ENCODE data around the gene GLI2.
A peak's percentile ranks its signal among the peaks of the same experiment; 100 is the strongest.

Gene GLI2

GRCh38 chr2:120734930-120735651 is 577 bp upstream of the GLI2 start:
- Histone ChIP-seq H3K27ac (ENCODE audit: low read depth, low read length) (no peak overlapping the region), H3K27me3 (ENCODE audit: control insufficient read depth in 5 of 5, insufficient read depth in 4 of 5, low read length in 5 of 5) (peaks cover 30 to 58% (median 41%) of the 10 kb centered on the region in 5 donors), H3K9me3 (ENCODE audit: control insufficient read depth in 5 of 5, low read length in 5 of 5) (no peaks in the 10 kb centered on the region), H3K36me3 (ENCODE audit: control insufficient read depth in 5 of 5, insufficient read depth in 5 of 5, low read length in 5 of 5) (no peaks in the 10 kb centered on the region), H3K4me3 (ENCODE audit: low read depth in 1 of 5, low read length in 5 of 5) (peak overlapping the region in 1 of 5 donors; percentile 60), H3K9ac (ENCODE audit: low read length in 5 of 5) (no peak overlapping the region), H3K4me1 (ENCODE audit: control insufficient read depth in 5 of 5, insufficient read depth in 5 of 5, low read length in 5 of 5) (peaks cover 0 to 25% (median 21%) of the 10 kb centered on the region in 5 donors)

DNA sequence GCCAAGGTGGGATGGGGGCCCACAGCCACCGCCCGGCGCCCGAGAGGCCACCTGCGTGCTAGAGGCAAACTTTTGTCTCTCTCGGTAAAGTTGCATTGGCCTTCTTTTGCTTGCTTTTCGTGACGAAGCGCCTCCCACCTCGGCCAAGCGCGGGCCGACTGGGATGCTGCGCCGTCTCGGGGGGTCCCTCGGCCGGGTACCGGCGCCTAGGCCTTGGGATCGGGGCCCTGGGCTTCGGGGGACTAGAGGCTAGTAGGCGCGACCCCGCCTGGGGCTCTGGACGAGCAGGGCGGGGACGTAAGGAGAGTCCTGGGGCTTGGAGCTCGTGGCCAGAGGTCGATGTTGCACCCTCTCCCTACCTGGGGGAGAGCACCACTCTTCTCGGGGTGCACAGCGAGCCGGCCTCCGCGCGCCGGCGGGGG is 545 bp downstream of the GLI2 start:
- Histone ChIP-seq H3K27ac (ENCODE audit: low read depth, low read length) (no peak overlapping the region), H3K36me3 (ENCODE audit: control insufficient read depth in 5 of 5, insufficient read depth in 5 of 5, low read length in 5 of 5) (no peaks in the 10 kb centered on the region), H3K9me3 (ENCODE audit: control insufficient read depth in 5 of 5, low read length in 5 of 5) (no peaks in the 10 kb centered on the region), H3K9ac (ENCODE audit: low read length in 5 of 5) (no peak overlapping the region), H3K27me3 (ENCODE audit: control insufficient read depth in 5 of 5, insufficient read depth in 4 of 5, low read length in 5 of 5) (peaks cover 32 to 63% (median 45%) of the 10 kb centered on the region in 5 donors), H3K4me1 (ENCODE audit: control insufficient read depth in 5 of 5, insufficient read depth in 5 of 5, low read length in 5 of 5) (peaks cover 0 to 26% (median 21%) of the 10 kb centered on the region in 5 donors), H3K4me3 (ENCODE audit: low read depth in 1 of 5, low read length in 5 of 5) (peak overlapping the region in 4 of 5 donors; percentile 52 to 64 (median 60))

- Histone ChIP-seq H3K27ac (ENCODE audit: low read depth, low read length) (peak overlapping the region; percentile 37), H3K27me3 (ENCODE audit: control insufficient read depth in 5 of 5, insufficient read depth in 4 of 5, low read length in 5 of 5) (peaks cover 31 to 64% (median 46%) of the 10 kb centered on the region in 5 donors)
Observed at GRCh38 chr2:120736624-120737339, 1.1 kb downstream of the GLI2 start.

DNA sequence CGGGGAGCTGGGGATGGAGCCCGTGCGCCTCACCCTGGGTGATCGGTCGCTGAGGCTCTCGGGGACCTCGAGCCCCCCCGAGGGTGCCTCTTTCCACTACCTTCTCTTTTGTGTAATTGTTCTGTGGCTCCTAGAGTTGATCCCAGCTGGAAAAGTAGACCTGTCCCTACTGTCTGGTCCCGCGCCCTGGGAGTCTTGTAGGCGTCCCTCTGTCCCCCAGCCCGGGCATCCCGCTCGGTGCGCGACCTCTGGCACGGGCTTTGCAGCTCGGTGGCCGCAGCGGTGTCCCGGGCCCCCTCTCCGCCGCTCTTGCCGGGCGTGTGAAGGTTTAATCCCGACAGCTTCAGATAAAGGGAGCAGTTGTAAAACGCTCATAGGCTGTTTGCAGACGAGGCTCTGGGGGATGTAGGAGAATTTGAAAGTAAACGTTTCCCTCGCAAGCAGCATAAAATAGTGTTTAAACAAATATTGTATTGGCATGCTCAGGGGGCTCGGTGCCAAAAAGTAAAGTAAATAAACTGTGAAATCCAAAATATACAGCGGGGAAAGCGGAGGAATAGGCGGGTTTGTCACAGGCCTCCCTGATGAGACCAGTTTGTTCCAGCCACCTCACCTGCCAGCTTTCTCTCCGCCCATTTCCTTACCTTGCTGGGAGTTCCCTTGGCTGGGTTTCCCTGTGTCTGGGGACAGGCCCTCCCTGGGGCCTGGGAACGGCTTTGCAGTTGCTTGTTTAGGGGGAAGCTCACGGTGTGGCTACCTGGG is 1.9 kb downstream of the GLI2 start:
- Histone ChIP-seq H3K27me3 (ENCODE audit: control insufficient read depth in 5 of 5, insufficient read depth in 4 of 5, low read length in 5 of 5) (peaks cover 35 to 69% (median 54%) of the 10 kb centered on the region in 5 donors), H3K4me3 (ENCODE audit: low read depth in 1 of 5, low read length in 5 of 5) (peak overlapping the region in 4 of 5 donors; percentile 28 to 61 (median 56)), H3K4me1 (ENCODE audit: control insufficient read depth in 5 of 5, insufficient read depth in 5 of 5, low read length in 5 of 5) (peaks cover 0 to 34% (median 28%) of the 10 kb centered on the region in 5 donors), H3K27ac (ENCODE audit: low read depth, low read length) (no peak overlapping the region), H3K9ac (ENCODE audit: low read length in 5 of 5) (no peak overlapping the region), H3K9me3 (ENCODE audit: control insufficient read depth in 5 of 5, low read length in 5 of 5) (no peaks in the 10 kb centered on the region), H3K36me3 (ENCODE audit: control insufficient read depth in 5 of 5, insufficient read depth in 5 of 5, low read length in 5 of 5) (no peaks in the 10 kb centered on the region)

More at GRCh38 chr2:120736624-120737339, 1.1 kb downstream of the GLI2 start:
- H3K36me3 ChIP-seq (ENCODE audit: control insufficient read depth in 5 of 5, insufficient read depth in 5 of 5, low read length in 5 of 5) = no peaks in the 10 kb centered on the region
- H3K9me3 ChIP-seq (ENCODE audit: control insufficient read depth in 5 of 5, low read length in 5 of 5) = no peaks in the 10 kb centered on the region
- peaks cover 0 to 30% (median 23%) of the 10 kb centered on the region in 5 donors for H3K4me1 ChIP-seq (ENCODE audit: control insufficient read depth in 5 of 5, insufficient read depth in 5 of 5, low read length in 5 of 5)
- peak overlapping the region in 4 of 5 donors; percentile 52 to 64 (median 60) for H3K4me3 ChIP-seq (ENCODE audit: low read depth in 1 of 5, low read length in 5 of 5)
- no peak overlapping the region for H3K9ac ChIP-seq (ENCODE audit: low read length in 5 of 5)

GRCh38 chr2:120738117-120738516 is 2.4 kb downstream of the GLI2 start:
- Histone ChIP-seq H3K4me1 (ENCODE audit: control insufficient read depth in 5 of 5, insufficient read depth in 5 of 5, low read length in 5 of 5) (peaks cover 0 to 34% (median 28%) of the 10 kb centered on the region in 5 donors), H3K4me3 (ENCODE audit: low read depth in 1 of 5, low read length in 5 of 5) (no peak overlapping the region)

DNA sequence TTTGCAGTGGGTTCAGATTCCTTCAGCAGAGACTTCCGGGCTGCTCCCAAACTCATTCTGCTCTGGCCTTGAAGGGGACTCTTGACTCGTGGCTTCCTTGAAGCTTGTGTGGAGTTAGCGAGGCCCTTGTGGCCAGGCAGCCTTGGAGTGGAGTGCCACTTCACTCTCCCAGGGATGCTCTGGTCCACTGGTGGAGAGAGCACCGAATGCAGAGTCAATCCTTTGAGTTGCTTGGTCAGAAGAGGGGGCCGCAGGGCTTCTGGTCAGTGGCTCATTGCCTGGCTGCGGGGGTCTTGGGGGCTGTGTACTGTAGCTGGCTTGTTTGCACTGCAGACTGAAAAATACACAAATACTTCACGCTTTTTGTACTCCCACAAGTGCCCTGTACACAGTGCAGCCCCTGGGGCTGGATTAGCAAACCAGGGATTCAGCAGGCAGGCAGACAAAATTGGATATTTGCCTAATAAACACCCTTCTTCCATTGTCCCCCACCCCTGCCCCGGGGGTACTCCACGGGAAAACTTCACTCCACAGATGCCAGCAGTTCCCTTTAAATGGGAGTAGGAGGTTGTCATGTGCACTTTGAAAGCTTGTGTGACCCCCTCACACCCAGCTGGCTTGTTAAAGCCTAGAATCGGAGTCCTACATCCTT is 3.2 kb downstream of the GLI2 start:
- Histone ChIP-seq H3K4me3 (ENCODE audit: low read depth in 1 of 5, low read length in 5 of 5) (no peak overlapping the region), H3K9ac (ENCODE audit: low read length in 5 of 5) (no peak overlapping the region), H3K27me3 (ENCODE audit: control insufficient read depth in 5 of 5, insufficient read depth in 4 of 5, low read length in 5 of 5) (peaks cover 38 to 71% (median 54%) of the 10 kb centered on the region in 5 donors), H3K9me3 (ENCODE audit: control insufficient read depth in 5 of 5, low read length in 5 of 5) (no peaks in the 10 kb centered on the region), H3K27ac (ENCODE audit: low read depth, low read length) (no peak overlapping the region), H3K36me3 (ENCODE audit: control insufficient read depth in 5 of 5, insufficient read depth in 5 of 5, low read length in 5 of 5) (no peaks in the 10 kb centered on the region), H3K4me1 (ENCODE audit: control insufficient read depth in 5 of 5, insufficient read depth in 5 of 5, low read length in 5 of 5) (peaks cover 0 to 34% (median 28%) of the 10 kb centered on the region in 5 donors)

More at GRCh38 chr2:120738117-120738516, 2.4 kb downstream of the GLI2 start:
- Histone ChIP-seq H3K9ac (ENCODE audit: low read length in 5 of 5) (no peak overlapping the region), H3K27ac (ENCODE audit: low read depth, low read length) (no peak overlapping the region), H3K36me3 (ENCODE audit: control insufficient read depth in 5 of 5, insufficient read depth in 5 of 5, low read length in 5 of 5) (no peaks in the 10 kb centered on the region), H3K9me3 (ENCODE audit: control insufficient read depth in 5 of 5, low read length in 5 of 5) (no peaks in the 10 kb centered on the region), H3K27me3 (ENCODE audit: control insufficient read depth in 5 of 5, insufficient read depth in 4 of 5, low read length in 5 of 5) (peaks cover 38 to 68% (median 54%) of the 10 kb centered on the region in 5 donors)

DNA sequence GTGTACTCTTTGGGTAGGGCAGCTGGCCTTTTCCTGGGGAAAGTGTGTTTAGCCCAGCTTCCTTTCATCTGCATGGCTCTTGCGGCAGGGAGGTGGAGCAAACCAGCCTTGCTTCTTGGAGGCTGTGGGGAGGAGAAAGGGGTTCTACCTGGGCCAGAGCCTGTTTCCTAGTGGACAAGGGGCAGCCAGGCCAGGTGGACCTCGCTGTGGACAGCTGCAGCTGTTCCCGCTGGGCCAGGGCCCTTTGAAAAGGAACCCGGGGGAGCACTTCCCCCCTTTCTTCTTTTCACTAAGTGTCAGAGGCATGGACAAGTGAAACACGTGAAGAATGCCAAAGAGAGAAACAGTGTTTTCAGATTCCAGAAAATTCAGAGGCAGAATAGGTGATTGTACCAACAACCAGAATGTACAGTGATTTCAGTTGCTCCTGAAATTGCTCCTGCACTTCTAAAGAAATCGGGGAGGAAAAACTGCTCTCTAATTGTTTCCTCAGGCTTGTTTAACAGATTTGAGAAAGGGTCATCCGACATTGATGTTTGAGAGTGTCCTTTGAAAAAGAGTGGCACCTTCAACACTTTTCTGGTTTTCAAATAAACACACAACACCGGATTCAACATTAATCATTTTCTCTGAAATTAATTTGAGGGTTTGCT is 3.9 kb downstream of the GLI2 start:
- no peak overlapping the region for H3K4me3 ChIP-seq (ENCODE audit: low read depth in 1 of 5, low read length in 5 of 5)
- no peaks in the 10 kb centered on the region for H3K36me3 ChIP-seq (ENCODE audit: control insufficient read depth in 5 of 5, insufficient read depth in 5 of 5, low read length in 5 of 5)
- H3K27me3 ChIP-seq (ENCODE audit: control insufficient read depth in 5 of 5, insufficient read depth in 4 of 5, low read length in 5 of 5) = peaks cover 38 to 71% (median 54%) of the 10 kb centered on the region in 5 donors
- no peak overlapping the region for H3K9ac ChIP-seq (ENCODE audit: low read length in 5 of 5)
- peaks cover 0 to 34% (median 28%) of the 10 kb centered on the region in 5 donors for H3K4me1 ChIP-seq (ENCODE audit: control insufficient read depth in 5 of 5, insufficient read depth in 5 of 5, low read length in 5 of 5)
- no peaks in the 10 kb centered on the region for H3K9me3 ChIP-seq (ENCODE audit: control insufficient read depth in 5 of 5, low read length in 5 of 5)
- H3K27ac ChIP-seq (ENCODE audit: low read depth, low read length) = no peak overlapping the region

DNA sequence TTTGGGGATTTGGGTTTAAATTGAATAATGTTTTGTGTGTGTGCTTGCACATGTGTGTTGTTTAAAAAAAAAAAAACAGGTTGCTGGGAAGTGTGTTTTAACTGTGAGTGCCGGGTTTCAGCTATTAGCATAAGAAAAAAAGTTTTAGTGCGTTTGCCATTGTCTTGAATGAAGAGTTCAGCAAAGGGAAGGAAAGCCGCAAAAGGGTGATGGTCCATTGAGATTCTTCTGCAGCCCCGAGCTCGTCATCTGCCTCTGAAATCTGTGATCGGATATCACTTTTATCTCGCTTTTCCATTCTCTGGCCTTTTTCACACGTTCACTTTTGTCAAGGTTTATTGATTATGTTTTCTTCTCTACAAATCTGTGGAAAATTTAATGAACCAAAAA is 4.7 kb downstream of the GLI2 start:
- Histone ChIP-seq H3K27ac (ENCODE audit: low read depth, low read length) (no peak overlapping the region), H3K4me1 (ENCODE audit: control insufficient read depth in 5 of 5, insufficient read depth in 5 of 5, low read length in 5 of 5) (peaks cover 0 to 34% (median 26%) of the 10 kb centered on the region in 5 donors)

More for the DNA sequence above, 4.7 kb downstream of the GLI2 start:
- Histone ChIP-seq H3K9ac (ENCODE audit: low read length in 5 of 5) (no peak overlapping the region), H3K27me3 (ENCODE audit: control insufficient read depth in 5 of 5, insufficient read depth in 4 of 5, low read length in 5 of 5) (peaks cover 38 to 68% (median 48%) of the 10 kb centered on the region in 5 donors), H3K9me3 (ENCODE audit: control insufficient read depth in 5 of 5, low read length in 5 of 5) (no peaks in the 10 kb centered on the region), H3K36me3 (ENCODE audit: control insufficient read depth in 5 of 5, insufficient read depth in 5 of 5, low read length in 5 of 5) (no peaks in the 10 kb centered on the region), H3K4me3 (ENCODE audit: low read depth in 1 of 5, low read length in 5 of 5) (no peak overlapping the region)

Data from subcutaneous abdominal adipose tissue (tissue), 5 donors.